RWPE2 (cell line): ENCODE measurements around the gene MS4A10.

ENCODE experiments used
- ATAC-seq: fragments of 200-7000 bp; cut with Tn5 transposase; 3 replicates; pipeline ENCODE4 v1.9.1; 2021; ENCODE audit warnings: low read depth
- DNase-seq: peaks from one replicate; pipeline ENCODE4 v3.0.0-alpha.2; 2020; ENCODE audit warnings: low spot score
- H3K27ac ChIP-seq: fragments of 450-650 bp; 2 replicates; pipeline ENCODE4 v1.5.1; 2017; ENCODE audit warnings: mild to moderate bottlenecking; ENCODE audit not compliant: poor library complexity, severe bottlenecking
- H3K27me3 ChIP-seq: fragments of 250-450 bp; sonication (Bioruptor Pico); 2 replicates; pipeline ENCODE4 v1.5.1; 2021; ENCODE audit warnings: mild to moderate bottlenecking, moderate library complexity; ENCODE audit not compliant: insufficient read depth, poor library complexity, severe bottlenecking
- H3K36me3 ChIP-seq: fragments of 250-450 bp; sonication (Bioruptor Pico); 2 replicates; pipeline ENCODE4 v1.5.1; 2020; ENCODE audit warnings: low read depth, mild to moderate bottlenecking, moderate library complexity
- H3K4me1 ChIP-seq: fragments of 250-450 bp; sonication (Bioruptor Pico); 2 replicates; pipeline ENCODE4 v1.5.1; 2021; ENCODE audit warnings: mild to moderate bottlenecking, moderate library complexity; ENCODE audit not compliant: insufficient read depth, poor library complexity, severe bottlenecking
- H3K4me3 ChIP-seq: fragments of 250-450 bp; sonication (Bioruptor Pico); 2 replicates; pipeline ENCODE4 v1.5.1; 2021; ENCODE audit warnings: mild to moderate bottlenecking, moderate library complexity; ENCODE audit not compliant: severe bottlenecking
- H3K9me3 ChIP-seq: fragments of 250-450 bp; sonication (Bioruptor Pico); 2 replicates; pipeline ENCODE4 v1.5.1; 2021; ENCODE audit warnings: mild to moderate bottlenecking, moderate library complexity; ENCODE audit not compliant: severe bottlenecking
- CTCF ChIP-seq: fragments of 450-650 bp; IDR thresholded peaks from one replicate; pipeline ENCODE4 v1.5.1; 2017; ENCODE audit warnings: mild to moderate bottlenecking, moderate library complexity; ENCODE audit not compliant: poor library complexity, severe bottlenecking

MS4A10 gene

GRCh38 chr11:60798631-60799030 lies 13.5 kb downstream of the MS4A10 start:
- H3K27me3 ChIP-seq, result no peaks in the 10 kb centered on the region
- no peak for ATAC-seq
- H3K4me3 ChIP-seq, result no peak overlapping the region
- no peaks in the 10 kb centered on the region for H3K36me3 ChIP-seq
- no peak for DNase-seq
- no peaks in the 10 kb centered on the region for H3K4me1 ChIP-seq
- H3K27ac ChIP-seq, result no peak overlapping the region
- no peaks in the 10 kb centered on the region for H3K9me3 ChIP-seq
- TF ChIP-seq CTCF, result no peak

- H3K4me3 ChIP-seq, result no peak overlapping the region
- H3K9me3 ChIP-seq, result no peaks in the 10 kb centered on the region
- H3K4me1 ChIP-seq, result no peaks in the 10 kb centered on the region
- no peaks in the 10 kb centered on the region for H3K36me3 ChIP-seq
- no peaks in the 10 kb centered on the region for H3K27me3 ChIP-seq
- no peak overlapping the region for H3K27ac ChIP-seq
- ATAC-seq (no peak), DNase-seq (no peak)
- TF ChIP-seq CTCF, result no peak
Measured at GRCh38 chr11:60801194-60801593, 16.1 kb downstream of the MS4A10 start.

GRCh38 chr11:60803273-60803936 lies 18.3 kb downstream of the MS4A10 start:
- no peak for TF ChIP-seq CTCF
- Histone ChIP-seq H3K4me1 (no peaks in the 10 kb centered on the region), H3K27ac (no peak overlapping the region), H3K36me3 (no peaks in the 10 kb centered on the region), H3K9me3 (no peaks in the 10 kb centered on the region), H3K4me3 (no peak overlapping the region), H3K27me3 (no peaks in the 10 kb centered on the region)
- DNase-seq (no peak), ATAC-seq (no peak)

GRCh38 chr11:60809249-60809648 lies 24.1 kb downstream of the MS4A10 start:
- H3K36me3 ChIP-seq, result no peaks in the 10 kb centered on the region
- no peak for DNase-seq
- no peaks in the 10 kb centered on the region for H3K27me3 ChIP-seq
- no peak overlapping the region for H3K4me3 ChIP-seq
- H3K4me1 ChIP-seq, result no peaks in the 10 kb centered on the region
- H3K27ac ChIP-seq, result no peak overlapping the region
- TF ChIP-seq CTCF, result no peak
- no peaks in the 10 kb centered on the region for H3K9me3 ChIP-seq
- no peak for ATAC-seq

- H3K27me3 ChIP-seq, result no peaks in the 10 kb centered on the region
- TF ChIP-seq CTCF, result no peak
- H3K9me3 ChIP-seq, result no peaks in the 10 kb centered on the region
- H3K27ac ChIP-seq, result no peak overlapping the region
- H3K4me3 ChIP-seq, result no peak overlapping the region
- ATAC-seq (no peak), DNase-seq (no peak)
- H3K4me1 ChIP-seq, result no peaks in the 10 kb centered on the region
- no peaks in the 10 kb centered on the region for H3K36me3 ChIP-seq
Measured at GRCh38 chr11:60809691-60810090, 24.6 kb downstream of the MS4A10 start.
